ENCODE results near the gene CELA2B.
"Not testable (repeated sequence)": the region's sequence is repeated elsewhere in the genome, so short reads cannot be mapped to it uniquely, and the experiment has no call there.

CELA2B gene

GRCh38 chr1:15465674-15466073 lies 10.2 kb upstream of the CELA2B start:
- DNase-seq (ENCODE audit: extremely low read depth in 1 of 2, low read depth in 1 of 2), result no peak

- DNase-seq (ENCODE audit: extremely low read depth in 1 of 2, low read depth in 1 of 2), result not testable (repeated sequence)
Measured at GRCh38 chr1:15466955-15467625, 8.8 kb upstream of the CELA2B start.

DNA sequence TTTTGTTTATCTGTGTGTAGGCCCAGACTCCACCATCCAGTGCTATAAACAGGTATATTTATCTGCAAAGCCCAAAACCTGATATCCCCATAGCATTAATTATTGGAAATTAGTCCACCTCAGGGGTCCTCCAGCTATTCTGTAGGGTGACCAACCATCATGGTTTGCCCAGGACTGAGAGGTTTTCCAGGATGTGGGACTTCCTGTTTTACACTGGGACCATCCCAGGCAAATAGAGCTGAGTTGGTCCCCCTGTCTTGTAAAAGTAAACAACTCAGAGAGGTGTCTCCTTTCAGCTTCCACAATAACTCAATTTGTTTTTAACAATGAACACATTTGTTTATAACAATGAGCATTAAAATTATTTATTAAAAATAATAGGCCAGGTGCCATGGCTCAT lies 7.8 kb upstream of the CELA2B start:
- DNase-seq (ENCODE audit: extremely low read depth in 1 of 2, low read depth in 1 of 2), result no peak

DNA sequence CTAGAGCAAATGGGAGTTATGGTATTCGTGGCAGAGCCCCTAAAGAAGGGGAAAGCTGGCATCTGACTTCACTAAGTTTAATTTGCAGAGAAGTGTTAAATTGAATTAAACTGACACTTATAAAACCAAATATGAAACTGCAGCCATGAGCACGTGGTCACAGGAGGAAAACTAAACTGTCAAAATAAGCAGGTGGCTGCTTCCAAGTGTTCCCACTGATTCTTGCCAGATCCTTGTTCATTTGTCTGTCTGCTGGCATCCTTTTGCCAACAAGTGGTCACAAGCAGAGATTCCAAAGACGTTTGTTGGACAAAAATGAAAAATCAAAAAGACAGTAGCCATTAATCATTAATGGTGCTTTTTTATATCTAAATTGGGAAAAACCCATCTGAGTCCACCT lies 6.5 kb upstream of the CELA2B start:
- no peak for DNase-seq (ENCODE audit: extremely low read depth in 1 of 2, low read depth in 1 of 2)

DNA sequence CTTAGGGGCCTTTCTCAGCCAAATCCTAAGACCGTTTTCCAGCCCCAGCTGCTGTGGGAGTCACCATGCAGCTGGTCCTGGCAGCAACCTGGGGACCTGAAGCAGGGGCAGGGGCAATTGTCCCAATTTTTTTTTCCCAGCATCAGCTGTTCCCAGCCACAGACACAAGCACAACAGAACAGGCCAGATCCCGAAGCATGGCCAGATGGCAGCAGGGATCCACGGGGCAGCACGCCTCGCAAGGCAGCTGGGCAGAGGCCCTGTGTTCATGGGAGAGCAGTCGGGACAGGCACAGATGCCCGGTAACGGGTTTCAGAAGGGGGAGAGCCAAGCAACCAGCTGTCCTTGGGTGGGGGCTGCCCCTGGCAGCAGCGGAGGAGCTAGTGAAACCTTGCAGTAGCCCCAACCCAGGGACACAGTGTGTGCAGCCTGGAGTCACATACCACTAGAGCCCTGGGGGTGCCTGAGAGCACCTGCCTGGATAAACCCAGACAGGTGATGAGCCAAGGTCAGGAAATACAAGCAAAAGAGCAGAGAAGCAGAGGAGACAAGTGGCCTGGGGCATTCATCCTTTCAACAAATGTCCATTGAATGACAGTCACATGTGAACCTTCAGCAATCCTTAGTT lies 6.0 kb upstream of the CELA2B start:
- DNase-seq (ENCODE audit: extremely low read depth in 1 of 2, low read depth in 1 of 2), result not testable (repeated sequence)

DNA sequence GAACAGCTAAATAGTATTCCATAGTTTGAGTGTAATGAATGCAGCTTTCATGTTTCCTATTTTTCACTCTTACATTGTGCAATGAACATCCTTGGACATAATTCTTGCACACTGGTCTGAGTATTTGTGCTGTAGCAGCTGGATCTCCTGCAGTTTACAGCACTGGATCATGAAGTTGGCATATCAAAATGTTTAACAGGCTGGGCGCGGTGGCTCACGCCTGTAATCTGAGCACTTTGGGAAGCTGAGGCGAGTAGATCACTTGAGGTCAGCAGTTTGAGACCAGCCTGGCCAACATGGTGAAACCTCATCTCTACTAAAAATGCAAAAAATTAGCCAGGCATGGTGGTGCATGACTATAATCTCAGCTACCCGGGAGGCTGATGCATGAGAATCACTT lies 4.8 kb upstream of the CELA2B start:
- DNase-seq (ENCODE audit: extremely low read depth in 1 of 2, low read depth in 1 of 2), result not testable (repeated sequence)

GRCh38 chr1:15471723-15472122 lies 4.2 kb upstream of the CELA2B start:
- DNase-seq (ENCODE audit: extremely low read depth in 1 of 2, low read depth in 1 of 2), result not testable (repeated sequence)

- DNase-seq (ENCODE audit: extremely low read depth in 1 of 2, low read depth in 1 of 2), result no peak
Measured at GRCh38 chr1:15472587-15472986, 3.3 kb upstream of the CELA2B start.

DNA sequence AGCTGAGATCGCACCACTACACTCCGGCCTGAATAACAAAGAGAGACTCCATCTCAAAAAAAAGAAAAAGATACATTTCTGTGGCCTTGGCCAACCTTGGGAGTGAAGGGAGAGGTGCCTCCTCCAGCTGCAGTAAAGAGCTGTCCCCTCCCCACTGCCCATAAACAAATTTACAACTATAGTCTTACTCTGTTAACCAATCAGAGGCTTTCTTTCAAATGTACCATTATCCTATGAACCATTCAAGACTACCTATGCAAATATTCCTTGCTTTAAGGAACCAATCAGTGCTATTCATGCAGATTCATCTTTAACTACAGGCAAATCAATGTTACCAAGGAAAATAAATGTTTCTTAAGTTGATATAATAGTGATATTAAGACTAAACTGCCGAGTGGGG lies 1.0 kb downstream of the CELA2B start:
- no peak for DNase-seq (ENCODE audit: extremely low read depth in 1 of 2, low read depth in 1 of 2)

DNA sequence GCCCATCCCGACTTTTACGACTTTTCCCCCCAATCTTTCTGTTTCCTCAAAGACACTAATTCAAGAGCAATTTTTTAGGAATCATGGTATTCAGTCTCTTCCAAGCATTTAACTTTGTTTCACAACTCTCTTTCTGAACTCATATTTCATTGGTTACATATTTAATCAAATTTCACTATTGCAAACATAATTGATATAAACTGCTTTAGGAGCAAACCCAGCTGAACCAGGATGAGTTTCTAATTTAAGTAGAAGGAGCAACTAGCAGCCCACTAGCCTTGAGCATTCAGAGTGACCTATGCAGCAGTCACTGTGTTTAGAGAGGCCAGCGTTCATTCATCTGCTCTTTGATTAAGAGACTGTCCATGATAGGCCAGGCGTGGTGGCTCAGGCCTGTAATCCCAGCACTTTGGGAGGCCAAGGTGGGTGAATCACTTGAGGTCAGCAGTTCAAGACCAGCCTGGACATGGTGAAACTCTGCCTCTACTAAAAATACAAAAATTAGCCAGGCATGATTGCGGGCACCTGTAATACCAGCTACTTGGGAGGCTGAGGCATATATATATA lies 1.8 kb downstream of the CELA2B start:
- no peak for DNase-seq (ENCODE audit: extremely low read depth in 1 of 2, low read depth in 1 of 2)

GRCh38 chr1:15479654-15480347 lies 3.9 kb downstream of the CELA2B start:
- no peak for DNase-seq (ENCODE audit: extremely low read depth in 1 of 2, low read depth in 1 of 2)

DNA sequence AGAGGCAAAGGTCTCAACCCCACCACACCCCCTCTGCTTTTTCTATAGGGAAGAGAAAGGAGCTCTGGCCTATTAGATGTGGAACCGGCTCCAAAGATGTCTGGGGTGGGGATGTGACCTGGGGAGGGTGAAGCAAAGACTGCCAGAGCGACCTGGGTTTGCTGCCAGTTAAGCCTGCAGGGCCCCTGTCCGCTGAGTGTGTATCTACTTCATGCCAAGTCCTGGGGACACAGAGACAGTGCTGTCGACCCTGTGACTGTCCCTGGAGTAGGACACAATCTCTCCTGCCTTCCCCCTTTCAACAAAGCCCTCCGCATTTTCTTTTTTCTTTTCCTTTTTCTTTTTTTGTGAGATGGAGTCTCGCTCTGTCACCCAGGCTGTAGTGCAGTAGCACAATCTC lies 6.6 kb downstream of the CELA2B start:
- not testable (repeated sequence) for DNase-seq (ENCODE audit: extremely low read depth in 1 of 2, low read depth in 1 of 2)

DNA sequence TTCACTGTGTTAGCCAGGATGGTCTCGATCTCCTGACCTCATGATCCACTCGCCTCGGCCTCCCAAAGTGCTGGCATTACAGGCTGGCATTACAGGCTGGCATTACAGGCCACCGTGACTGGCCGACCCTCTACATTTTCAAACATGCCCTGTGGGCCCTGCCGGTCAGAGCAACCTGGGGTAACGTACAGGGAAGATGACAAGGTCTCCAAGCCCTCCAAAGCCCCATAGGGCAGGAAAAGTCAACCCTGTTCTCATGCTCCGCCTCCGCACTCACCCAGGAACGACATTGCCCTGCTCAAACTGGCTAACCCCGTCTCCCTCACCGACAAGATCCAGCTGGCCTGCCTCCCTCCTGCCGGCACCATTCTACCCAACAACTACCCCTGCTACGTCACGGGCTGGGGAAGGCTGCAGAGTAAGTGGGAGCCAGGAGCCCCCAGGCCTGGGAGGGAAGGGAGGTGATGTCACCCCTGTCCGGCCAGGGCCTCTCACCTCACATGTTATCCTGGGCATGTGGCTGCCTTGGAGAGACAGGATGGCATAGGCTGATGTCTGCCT lies 7.2 kb downstream of the CELA2B start:
- not testable (repeated sequence) for DNase-seq (ENCODE audit: extremely low read depth in 1 of 2, low read depth in 1 of 2)

DNA sequence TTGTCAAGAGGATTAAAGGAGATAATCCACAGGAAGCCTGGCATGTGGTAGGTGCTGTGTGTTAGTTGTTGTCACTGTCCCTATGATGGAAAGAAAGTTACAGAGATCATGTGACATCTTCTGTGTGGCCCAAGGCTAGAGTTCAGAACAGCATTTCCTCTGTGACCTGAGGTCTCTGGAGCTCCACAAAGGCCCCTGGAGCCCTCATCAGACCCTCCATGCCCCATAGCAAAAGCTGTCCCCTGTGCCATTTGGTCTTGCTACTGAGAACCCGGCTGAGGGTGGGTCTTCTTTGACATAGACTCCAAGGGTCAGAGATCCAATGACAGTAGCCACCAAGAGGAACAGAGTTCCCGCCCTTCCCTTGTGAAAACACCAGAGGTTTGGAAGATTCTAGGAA lies 8.1 kb downstream of the CELA2B start:
- DNase-seq (ENCODE audit: extremely low read depth in 1 of 2, low read depth in 1 of 2), result no peak

DNA sequence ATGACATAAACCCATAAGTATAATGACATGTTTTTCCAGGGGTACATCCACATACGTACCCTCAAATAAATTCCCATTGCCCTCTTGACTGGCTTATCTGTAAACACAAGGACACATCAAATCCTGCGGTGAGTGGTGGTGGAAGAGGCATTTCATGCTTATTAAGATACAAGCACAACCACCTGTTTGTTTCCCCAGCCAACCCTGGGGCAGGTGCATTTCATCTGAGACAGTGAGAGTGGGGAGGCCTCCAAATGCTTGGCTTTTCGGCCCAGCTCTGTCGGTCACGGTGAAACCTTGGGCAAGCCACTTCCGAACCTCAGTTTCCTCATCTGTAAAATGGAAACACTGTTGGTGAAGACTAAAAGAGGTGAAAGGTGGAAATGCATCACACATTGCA lies 8.5 kb downstream of the CELA2B start:
- not testable (repeated sequence) for DNase-seq (ENCODE audit: extremely low read depth in 1 of 2, low read depth in 1 of 2)

DNA sequence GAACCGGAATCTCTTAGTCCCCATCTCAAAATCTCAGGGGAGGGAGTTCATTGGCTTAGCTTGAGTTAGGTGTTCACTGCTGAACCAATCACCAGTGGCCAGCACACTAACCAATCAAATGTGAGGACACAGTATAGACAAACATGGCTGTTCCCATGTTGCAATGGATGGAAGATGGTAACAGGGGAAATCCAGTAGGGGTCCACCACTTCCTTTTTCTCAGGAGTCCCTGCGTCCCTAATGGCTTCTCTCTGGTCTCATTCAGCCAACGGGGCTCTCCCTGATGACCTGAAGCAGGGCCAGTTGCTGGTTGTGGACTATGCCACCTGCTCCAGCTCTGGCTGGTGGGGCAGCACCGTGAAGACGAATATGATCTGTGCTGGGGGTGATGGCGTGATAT lies 9.7 kb downstream of the CELA2B start:
- DNase-seq (ENCODE audit: extremely low read depth in 1 of 2, low read depth in 1 of 2), result no peak

- DNase-seq (ENCODE audit: extremely low read depth in 1 of 2, low read depth in 1 of 2), result not testable (repeated sequence)
Measured at GRCh38 chr1:15486844-15487610, 11.1 kb downstream of the CELA2B start.

- no peak for DNase-seq (ENCODE audit: extremely low read depth in 1 of 2, low read depth in 1 of 2)
Measured at GRCh38 chr1:15488371-15488770, 12.5 kb downstream of the CELA2B start.

DNA sequence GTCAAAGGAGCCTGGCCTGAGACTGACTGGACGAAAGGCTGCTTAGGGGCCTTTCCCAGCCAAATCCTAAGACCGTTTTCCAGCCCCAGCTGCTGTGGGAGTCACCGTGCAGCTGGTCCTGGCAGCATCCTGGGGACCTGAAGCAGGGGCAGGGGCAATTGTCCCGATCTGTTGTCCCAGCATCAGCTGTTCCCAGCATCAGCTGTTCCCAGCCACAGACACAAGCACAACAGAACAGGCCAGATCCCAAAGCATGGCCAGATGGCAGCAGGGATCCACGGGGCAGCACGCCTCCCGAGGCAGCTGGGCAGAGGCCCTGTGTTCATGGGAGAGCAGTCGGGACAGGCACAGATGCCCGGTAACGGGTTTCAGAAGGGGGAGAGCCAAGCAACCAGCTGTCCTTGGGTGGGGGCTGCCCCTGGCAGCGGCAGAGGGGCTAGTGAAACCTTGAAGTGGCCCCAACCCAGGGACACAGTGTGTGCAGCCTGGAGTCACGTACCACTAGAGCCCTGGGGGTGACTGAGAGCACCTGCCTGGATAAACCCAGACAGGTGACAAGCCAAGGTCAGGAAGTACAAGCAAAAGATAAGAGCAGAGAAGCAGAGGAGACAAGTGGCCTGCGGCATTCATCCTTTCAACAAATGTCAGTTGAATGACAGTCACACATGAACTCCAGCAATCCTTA lies 13.3 kb downstream of the CELA2B start:
- no peak for DNase-seq (ENCODE audit: extremely low read depth in 1 of 2, low read depth in 1 of 2)

- DNase-seq (ENCODE audit: extremely low read depth in 1 of 2, low read depth in 1 of 2), result not testable (repeated sequence)
Measured at GRCh38 chr1:15491010-15491409, 15.1 kb downstream of the CELA2B start.
